Esophagus squamous epithelium (tissue), 4 donors: ENCODE measurements around the gene INSR.

Source experiments
- POLR2A ChIP-seq, 4 donors: fragments of 450-650 bp; IDR thresholded peaks; one replicate each; pipeline ENCODE4 v1.6.1; 2017; ENCODE audit warnings: antibody characterized with exemption in 4 of 4, mild to moderate bottlenecking in 4 of 4, moderate library complexity in 3 of 4
- TF ChIP-seq, protein P1 (sequence below), 6 experiments: fragments of 450-650 bp in 4 of 6; fragments of 200-600 bp in 2 of 6; sonication (generic) in 2 of 6; IDR thresholded peaks; one replicate each; pipeline ENCODE4 v1.5.1; 2016 to 2019; ENCODE audit warnings: antibody characterized with exemption in 6 of 6, mild to moderate bottlenecking in 4 of 6, moderate library complexity in 4 of 6

DNA sequence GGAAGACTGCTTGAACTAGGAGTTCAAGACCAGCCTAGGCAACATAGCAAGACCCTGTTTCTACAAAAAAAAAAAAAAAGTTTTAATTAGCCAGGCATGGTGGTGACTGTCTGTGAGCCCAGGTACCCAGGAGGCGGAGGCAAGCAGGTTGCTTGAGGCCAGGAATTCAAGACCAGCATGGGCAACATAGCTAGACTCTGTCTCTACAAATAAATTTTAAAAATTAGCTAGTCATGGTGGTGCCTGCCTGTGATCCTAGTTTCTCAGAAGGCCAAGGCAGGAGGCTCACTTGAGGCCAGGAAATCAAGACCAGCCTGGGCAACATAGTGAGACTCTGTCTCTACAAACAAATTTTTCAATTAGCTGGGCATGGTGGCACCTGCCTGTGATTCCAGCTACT is 6.1 kb downstream of the INSR start:
- TF ChIP-seq, protein P1, sequence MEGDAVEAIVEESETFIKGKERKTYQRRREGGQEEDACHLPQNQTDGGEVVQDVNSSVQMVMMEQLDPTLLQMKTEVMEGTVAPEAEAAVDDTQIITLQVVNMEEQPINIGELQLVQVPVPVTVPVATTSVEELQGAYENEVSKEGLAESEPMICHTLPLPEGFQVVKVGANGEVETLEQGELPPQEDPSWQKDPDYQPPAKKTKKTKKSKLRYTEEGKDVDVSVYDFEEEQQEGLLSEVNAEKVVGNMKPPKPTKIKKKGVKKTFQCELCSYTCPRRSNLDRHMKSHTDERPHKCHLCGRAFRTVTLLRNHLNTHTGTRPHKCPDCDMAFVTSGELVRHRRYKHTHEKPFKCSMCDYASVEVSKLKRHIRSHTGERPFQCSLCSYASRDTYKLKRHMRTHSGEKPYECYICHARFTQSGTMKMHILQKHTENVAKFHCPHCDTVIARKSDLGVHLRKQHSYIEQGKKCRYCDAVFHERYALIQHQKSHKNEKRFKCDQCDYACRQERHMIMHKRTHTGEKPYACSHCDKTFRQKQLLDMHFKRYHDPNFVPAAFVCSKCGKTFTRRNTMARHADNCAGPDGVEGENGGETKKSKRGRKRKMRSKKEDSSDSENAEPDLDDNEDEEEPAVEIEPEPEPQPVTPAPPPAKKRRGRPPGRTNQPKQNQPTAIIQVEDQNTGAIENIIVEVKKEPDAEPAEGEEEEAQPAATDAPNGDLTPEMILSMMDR (IDR thresholded peaks at IDR 0.05), result no peak
- no peak for TF ChIP-seq POLR2A (IDR thresholded peaks at IDR 0.05)
